Measurements from ENCODE around the gene SUSD4.
"Not testable (repeated sequence)": the region's sequence is repeated elsewhere in the genome, so short reads cannot be mapped to it uniquely, and the experiment has no call there.

SUSD4 gene

GRCh38 chr1:223283697-223284096 lies 80.3 kb downstream of the SUSD4 start:
- H3K4me3 ChIP-seq (ENCODE audit: low read length in 2 of 2); H3K9me3 ChIP-seq (replicated peaks in 1 of 2; ENCODE audit: control insufficient read depth in 2 of 2, insufficient read depth in 1 of 2, low read depth in 1 of 2, low read length in 2 of 2); H3K23ac ChIP-seq (ENCODE audit: low read depth, low read length, poor library complexity); H2BK5ac ChIP-seq (ENCODE audit: low read length); H2BK15ac ChIP-seq (ENCODE audit: low read length); H3K4me1 ChIP-seq (ENCODE audit: control insufficient read depth in 2 of 2, insufficient read depth in 1 of 2, low read depth in 1 of 2, low read length in 2 of 2); H3K27me3 ChIP-seq (ENCODE audit: control insufficient read depth in 3 of 3, insufficient read depth in 3 of 3, low read depth in 1 of 3, low read length in 3 of 3); H3K79me1 ChIP-seq (ENCODE audit: low read depth, low read length); H3K4ac ChIP-seq (ENCODE audit: low read length); H2BK12ac ChIP-seq (ENCODE audit: low read length); H3K36me3 ChIP-seq (replicated peaks in 1 of 2; ENCODE audit: control insufficient read depth in 2 of 2, insufficient read depth in 2 of 2, low read length in 2 of 2); H3K18ac ChIP-seq (ENCODE audit: low read length); H3K14ac ChIP-seq (ENCODE audit: low read length); H2AK5ac ChIP-seq (ENCODE audit: low read depth, low read length); H3K4me2 ChIP-seq (ENCODE audit: insufficient read depth, low read length, poor library complexity, severe bottlenecking); DNase-seq (ENCODE audit: low spot score); H4K8ac ChIP-seq (ENCODE audit: low read depth, low read length); H3K27ac ChIP-seq (replicated peaks; ENCODE audit: low read length); H3K9ac ChIP-seq (ENCODE audit: low read depth, low read length, poor library complexity); H4K91ac ChIP-seq (ENCODE audit: low read depth, low read length, poor library complexity); H2BK120ac ChIP-seq (ENCODE audit: low read depth, low read length); H2AFZ ChIP-seq (ENCODE audit: low read length): not testable (repeated sequence)
- no CpG with 5 or more reads among the region's 3 CpGs for WGBS, 2 donors (ENCODE audit: extremely low coverage in 2 of 2, insufficient read length in 2 of 2, insufficient replicate concordance in 1 of 2)

GRCh38 chr1:223278311-223278710 lies 85.7 kb downstream of the SUSD4 start:
- H4K91ac ChIP-seq (ENCODE audit: low read depth, low read length, poor library complexity); H3K27ac ChIP-seq (replicated peaks; ENCODE audit: low read length); H3K4me1 ChIP-seq (ENCODE audit: control insufficient read depth in 2 of 2, insufficient read depth in 1 of 2, low read depth in 1 of 2, low read length in 2 of 2); H2BK120ac ChIP-seq (ENCODE audit: low read depth, low read length); H3K9me3 ChIP-seq (replicated peaks in 1 of 2; ENCODE audit: control insufficient read depth in 2 of 2, insufficient read depth in 1 of 2, low read depth in 1 of 2, low read length in 2 of 2); H4K8ac ChIP-seq (ENCODE audit: low read depth, low read length); H3K4me2 ChIP-seq (ENCODE audit: insufficient read depth, low read length, poor library complexity, severe bottlenecking); H3K18ac ChIP-seq (ENCODE audit: low read length); H3K4ac ChIP-seq (ENCODE audit: low read length); H2BK15ac ChIP-seq (ENCODE audit: low read length); H3K9ac ChIP-seq (ENCODE audit: low read depth, low read length, poor library complexity); H3K4me3 ChIP-seq (ENCODE audit: low read length in 2 of 2); H2AFZ ChIP-seq (ENCODE audit: low read length); H3K79me1 ChIP-seq (ENCODE audit: low read depth, low read length); H3K23ac ChIP-seq (ENCODE audit: low read depth, low read length, poor library complexity); DNase-seq (ENCODE audit: low spot score); H3K27me3 ChIP-seq (ENCODE audit: control insufficient read depth in 3 of 3, insufficient read depth in 3 of 3, low read depth in 1 of 3, low read length in 3 of 3); H3K14ac ChIP-seq (ENCODE audit: low read length); H3K36me3 ChIP-seq (replicated peaks in 1 of 2; ENCODE audit: control insufficient read depth in 2 of 2, insufficient read depth in 2 of 2, low read length in 2 of 2); H2BK5ac ChIP-seq (ENCODE audit: low read length); H2BK12ac ChIP-seq (ENCODE audit: low read length); H2AK5ac ChIP-seq (ENCODE audit: low read depth, low read length): not testable (repeated sequence)
- WGBS, 2 donors (ENCODE audit: extremely low coverage in 2 of 2, insufficient read length in 2 of 2, insufficient replicate concordance in 1 of 2), result no CpG with 5 or more reads among the region's 8 CpGs

- DNase-seq (ENCODE audit: low spot score), result no peak
- Histone ChIP-seq H3K4ac (ENCODE audit: low read length) (no peak overlapping the region), H2AK5ac (ENCODE audit: low read depth, low read length) (no peak overlapping the region), H3K27ac (replicated peaks; ENCODE audit: low read length) (no peak overlapping the region), H4K8ac (ENCODE audit: low read depth, low read length) (no peak overlapping the region), H2BK120ac (ENCODE audit: low read depth, low read length) (no peak overlapping the region), H3K4me1 (ENCODE audit: control insufficient read depth in 2 of 2, insufficient read depth in 1 of 2, low read depth in 1 of 2, low read length in 2 of 2) (peaks cover 0 to 6% of the 10 kb centered on the region in 2 donors), H3K23ac (ENCODE audit: low read depth, low read length, poor library complexity) (no peak overlapping the region), H3K4me2 (ENCODE audit: insufficient read depth, low read length, poor library complexity, severe bottlenecking) (no peak overlapping the region), H3K9ac (ENCODE audit: low read depth, low read length, poor library complexity) (no peak overlapping the region), H3K14ac (ENCODE audit: low read length) (no peak overlapping the region), H2BK15ac (ENCODE audit: low read length) (no peak overlapping the region), H3K9me3 (replicated peaks in 1 of 2; ENCODE audit: control insufficient read depth in 2 of 2, insufficient read depth in 1 of 2, low read depth in 1 of 2, low read length in 2 of 2) (no peaks in the 10 kb centered on the region), H3K79me1 (ENCODE audit: low read depth, low read length) (no peaks in the 10 kb centered on the region), H2BK12ac (ENCODE audit: low read length) (no peak overlapping the region), H3K18ac (ENCODE audit: low read length) (peak overlapping the region; percentile 61), H3K36me3 (replicated peaks in 1 of 2; ENCODE audit: control insufficient read depth in 2 of 2, insufficient read depth in 2 of 2, low read length in 2 of 2) (no peaks in the 10 kb centered on the region), H4K91ac (ENCODE audit: low read depth, low read length, poor library complexity) (no peak overlapping the region), H3K4me3 (ENCODE audit: low read length in 2 of 2) (no peak overlapping the region), H2BK5ac (ENCODE audit: low read length) (no peak overlapping the region), H2AFZ (ENCODE audit: low read length) (no peak overlapping the region), H3K27me3 (ENCODE audit: control insufficient read depth in 3 of 3, insufficient read depth in 3 of 3, low read depth in 1 of 3, low read length in 3 of 3) (no peaks in the 10 kb centered on the region)
- WGBS, 2 donors (ENCODE audit: extremely low coverage in 2 of 2, insufficient read length in 2 of 2, insufficient replicate concordance in 1 of 2), result no CpG with 5 or more reads among the region's 4 CpGs
These were observed 87.9 kb downstream of the SUSD4 start for GRCh38 chr1:223276029-223276428.

DNA sequence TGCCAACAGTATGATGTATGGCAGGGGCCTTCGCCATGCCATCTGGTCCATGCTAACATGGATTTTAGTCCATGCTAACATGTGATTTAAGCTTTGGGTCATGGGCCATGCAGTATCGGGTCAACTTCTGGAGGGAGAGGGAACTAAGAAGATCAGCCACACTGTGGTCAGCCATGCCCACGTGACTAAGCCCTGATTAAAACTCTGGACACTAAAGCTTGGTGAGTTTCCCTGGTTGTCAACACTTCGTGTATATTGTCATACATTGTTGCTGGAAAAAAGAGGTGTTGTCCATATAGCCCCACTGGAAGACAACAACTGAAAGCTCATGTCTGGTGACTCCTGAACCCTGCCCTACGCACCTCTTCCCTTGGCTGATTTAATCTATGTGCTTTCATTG lies 90.5 kb downstream of the SUSD4 start:
- DNase-seq (ENCODE audit: low spot score), result no peak
- no peaks in the 10 kb centered on the region for H3K79me1 ChIP-seq (ENCODE audit: low read depth, low read length)
- H4K91ac ChIP-seq (ENCODE audit: low read depth, low read length, poor library complexity), result no peak overlapping the region
- H2BK5ac ChIP-seq (ENCODE audit: low read length), result no peak overlapping the region
- H2BK15ac ChIP-seq (ENCODE audit: low read length), result no peak overlapping the region
- no peak overlapping the region for H2AFZ ChIP-seq (ENCODE audit: low read length)
- no peak overlapping the region for H3K27ac ChIP-seq (replicated peaks; ENCODE audit: low read length)
- no CpG with 5 or more reads among the region's 5 CpGs for WGBS, 2 donors (ENCODE audit: extremely low coverage in 2 of 2, insufficient read length in 2 of 2, insufficient replicate concordance in 1 of 2)
- no peak overlapping the region for H3K4ac ChIP-seq (ENCODE audit: low read length)
- H4K8ac ChIP-seq (ENCODE audit: low read depth, low read length), result no peak overlapping the region
- no peak overlapping the region for H2BK12ac ChIP-seq (ENCODE audit: low read length)
- H3K4me2 ChIP-seq (ENCODE audit: insufficient read depth, low read length, poor library complexity, severe bottlenecking), result no peak overlapping the region
- no peaks in the 10 kb centered on the region for H3K36me3 ChIP-seq (replicated peaks in 1 of 2; ENCODE audit: control insufficient read depth in 2 of 2, insufficient read depth in 2 of 2, low read length in 2 of 2)
- H3K18ac ChIP-seq (ENCODE audit: low read length), result no peak overlapping the region
- H2AK5ac ChIP-seq (ENCODE audit: low read depth, low read length), result no peak overlapping the region
- H3K27me3 ChIP-seq (ENCODE audit: control insufficient read depth in 3 of 3, insufficient read depth in 3 of 3, low read depth in 1 of 3, low read length in 3 of 3), result no peaks in the 10 kb centered on the region
- peaks cover 0 to 6% of the 10 kb centered on the region in 2 donors for H3K4me1 ChIP-seq (ENCODE audit: control insufficient read depth in 2 of 2, insufficient read depth in 1 of 2, low read depth in 1 of 2, low read length in 2 of 2)
- no peak overlapping the region for H2BK120ac ChIP-seq (ENCODE audit: low read depth, low read length)
- H3K4me3 ChIP-seq (ENCODE audit: low read length in 2 of 2), result no peak overlapping the region
- no peak overlapping the region for H3K9ac ChIP-seq (ENCODE audit: low read depth, low read length, poor library complexity)
- H3K9me3 ChIP-seq (replicated peaks in 1 of 2; ENCODE audit: control insufficient read depth in 2 of 2, insufficient read depth in 1 of 2, low read depth in 1 of 2, low read length in 2 of 2), result no peaks in the 10 kb centered on the region
- H3K14ac ChIP-seq (ENCODE audit: low read length), result no peak overlapping the region
- no peak overlapping the region for H3K23ac ChIP-seq (ENCODE audit: low read depth, low read length, poor library complexity)

Data from neuronal stem cell (in vitro differentiated cells).